Activated gamma-delta T cell treated with anti-CD3 and anti-CD28 coated beads, Interleukin-2, amount 50 U/mL, for 16 hours (primary cell): ENCODE measurements around the gene QDPR.

Experiments used
- DNase-seq: peaks from one replicate; pipeline ENCODE4 v3.0.0-alpha.2; 2020; ENCODE audit warnings: low read depth

The QDPR gene

GRCh38 chr4:17526695-17527477 lies 15.0 kb upstream of the QDPR start:
- no peak for DNase-seq

GRCh38 chr4:17523662-17524061 lies 11.8 kb upstream of the QDPR start:
- DNase-seq, result no peak

GRCh38 chr4:17521595-17521994 lies 9.7 kb upstream of the QDPR start:
- DNase-seq, result no peak

- DNase-seq, result no peak
These were observed 5.8 kb upstream of the QDPR start for GRCh38 chr4:17517664-17518063.

- DNase-seq, result no peak
These were observed 5.1 kb upstream of the QDPR start for GRCh38 chr4:17516980-17517379.

- no peak for DNase-seq
These were observed 3.8 kb upstream of the QDPR start for GRCh38 chr4:17515445-17516407.

- DNase-seq, result no peak
These were observed 3.0 kb upstream of the QDPR start, which contains the start of gene CLRN2 for GRCh38 chr4:17514865-17515264. Gene CLRN2, plus strand, starts transcription at chr4:17515165. Its CDS starts 102 bp downstream, at chr4:17515267.

- DNase-seq, result no peak
These were observed 1.2 kb upstream of the QDPR start for GRCh38 chr4:17512973-17513665.

GRCh38 chr4:17511509-17511949 lies 361 bp downstream of the QDPR start:
- no peak for DNase-seq

GRCh38 chr4:17511051-17511450 lies 839 bp downstream of the QDPR start:
- no peak for DNase-seq

GRCh38 chr4:17510582-17510981 lies 1.3 kb downstream of the QDPR start:
- DNase-seq, result no peak

GRCh38 chr4:17504081-17504480 lies 7.8 kb downstream of the QDPR start:
- DNase-seq, result no peak

- no peak for DNase-seq
These were observed 9.1 kb downstream of the QDPR start for GRCh38 chr4:17502756-17503155.

GRCh38 chr4:17500574-17500973 lies 11.3 kb downstream of the QDPR start:
- no peak for DNase-seq

GRCh38 chr4:17497890-17498523 lies 13.9 kb downstream of the QDPR start:
- no peak for DNase-seq

GRCh38 chr4:17494258-17495190 lies 17.4 kb downstream of the QDPR start:
- no peak for DNase-seq

GRCh38 chr4:17493619-17494018 lies 18.3 kb downstream of the QDPR start:
- DNase-seq, result no peak

GRCh38 chr4:17492876-17493275 lies 19.0 kb downstream of the QDPR start:
- no peak for DNase-seq

- DNase-seq, result no peak
These were observed 19.7 kb downstream of the QDPR start for GRCh38 chr4:17492058-17492741.

- DNase-seq, result no peak
These were observed 20.7 kb downstream of the QDPR start for GRCh38 chr4:17491196-17491595.
